Pancreas (tissue), 10 donors: ENCODE data around the gene CLDN15. TPM values are rescaled to one million over a fixed set of nuclear protein-coding genes. Genes with fewer than 3 reads are reported as not detected.
"Not testable (repeated sequence)": the region's sequence is repeated elsewhere in the genome, so short reads cannot be mapped to it uniquely, and the experiment has no call there.

ENCODE experiments used
- ATAC-seq, 4 donors: fragments of 200-7000 bp; cut with Tn5 transposase; one replicate each; pipeline versions ENCODE4 v1.8.0 to v1.9.1; 2020; ENCODE audit warnings: mild to moderate bottlenecking in 4 of 4, moderate library complexity in 4 of 4
- DNase-seq, 6 donors: peaks; one replicate each; pipeline ENCODE4 v3.0.0-alpha.2; 2020
- FAIRE-seq: peaks from 2 replicates; lab custom pipeline; 2012; peaks lifted over from hg19 to GRCh38; lab: Jason Lieb, UNC
- H3K27ac ChIP-seq, 4 donors: fragments of 200-600 bp; sonication (generic); 1 replicate in 3 of 4; 2 replicates in 1 of 4; pipeline versions ENCODE4 v1.5.0 to v1.8.0; 2020
- H3K27me3 ChIP-seq, 4 donors: fragments of 200-600 bp; one replicate each; pipeline ENCODE4 v1.8.0; 2021
- H3K36me3 ChIP-seq, 3 donors: fragments of 200-600 bp; sonication (generic) in 1 of 3; one replicate each; pipeline versions ENCODE4 v1.5.0 to v1.8.0; 2020 to 2021
- H3K4me1 ChIP-seq, 3 donors: fragments of 200-600 bp; one replicate each; pipeline ENCODE4 v1.8.0; 2021
- H3K4me3 ChIP-seq, 4 donors: fragments of 200-600 bp; sonication (generic) in 2 of 4; one replicate each; pipeline versions ENCODE4 v1.5.0 to v1.8.0; 2020 to 2021
- H3K9me3 ChIP-seq, 4 donors: fragments of 200-600 bp; one replicate each; pipeline ENCODE4 v1.8.0; 2021
- WGBS, 2 donors: extraction: QIAGEN DNeasy Blood & Tissue Kit; methylation state at CpG; one replicate each; pipeline ENCODE4 v1.1.7; 2013; 5-methylcytosine and 5-hydroxymethylcytosine counted together
- intact Hi-C, 3 donors: fragments of 100-400 bp; cut with DNase I; formaldehyde crosslinking; loops; one replicate each; pipeline versions ENCODE4 v1.11.1 to v1.14.2; 2022
- polyA plus RNA-seq, 2 donors: library from polyadenylated mRNA; stranded (reverse); fragments of 200-250 nt; gene quantifications; one replicate each; pipeline ENCODE4 v1.2.3, GENCODE V29; 2013
- total RNA-seq, 6 donors: library from RNA; stranded (reverse); fragmentation: NEBNext Ultra II Directional in 4 of 6; extraction: Animal tissue kit (Norgen Biotek cat#: 25700) in 4 of 6; gene quantifications; one replicate each; pipeline versions ENCODE4 v1.2.1 to v1.2.4, GENCODE V29; 2021 to 2023
- TF ChIP-seq, protein P1 (sequence below), 4 donors: fragments of 200-600 bp; sonication (generic) in 3 of 4; IDR thresholded peaks; one replicate each; pipeline versions ENCODE4 v1.5.0 to v1.8.0; 2021; ENCODE audit warnings: antibody characterized with exemption in 4 of 4
- donor health status: healthy with polysubstance abuse.
- donor health status: DM: no; HTN: no; CAD: no; lungs with moderate emphysema.
- donor health status: DM: no; HTN: no; CAD: no.
- donor health status: control.
- donor health status: control.
- donor health status: Bipolar disorder and iron deficiency.
- donor health status: DM: yes; HTN: yes; CAD: no.
- donor health status: DM: no; HTN: no; CAD: no.
- donor health status: DM: no; HTN: no; CAD: no.
- donor health status: DM: yes; HTN: yes; CAD: no.

CLDN15 gene
- total and polyA plus RNA-seq, 8 donors, result 2.2 to 15.2 (median 2.9) TPM

DNA sequence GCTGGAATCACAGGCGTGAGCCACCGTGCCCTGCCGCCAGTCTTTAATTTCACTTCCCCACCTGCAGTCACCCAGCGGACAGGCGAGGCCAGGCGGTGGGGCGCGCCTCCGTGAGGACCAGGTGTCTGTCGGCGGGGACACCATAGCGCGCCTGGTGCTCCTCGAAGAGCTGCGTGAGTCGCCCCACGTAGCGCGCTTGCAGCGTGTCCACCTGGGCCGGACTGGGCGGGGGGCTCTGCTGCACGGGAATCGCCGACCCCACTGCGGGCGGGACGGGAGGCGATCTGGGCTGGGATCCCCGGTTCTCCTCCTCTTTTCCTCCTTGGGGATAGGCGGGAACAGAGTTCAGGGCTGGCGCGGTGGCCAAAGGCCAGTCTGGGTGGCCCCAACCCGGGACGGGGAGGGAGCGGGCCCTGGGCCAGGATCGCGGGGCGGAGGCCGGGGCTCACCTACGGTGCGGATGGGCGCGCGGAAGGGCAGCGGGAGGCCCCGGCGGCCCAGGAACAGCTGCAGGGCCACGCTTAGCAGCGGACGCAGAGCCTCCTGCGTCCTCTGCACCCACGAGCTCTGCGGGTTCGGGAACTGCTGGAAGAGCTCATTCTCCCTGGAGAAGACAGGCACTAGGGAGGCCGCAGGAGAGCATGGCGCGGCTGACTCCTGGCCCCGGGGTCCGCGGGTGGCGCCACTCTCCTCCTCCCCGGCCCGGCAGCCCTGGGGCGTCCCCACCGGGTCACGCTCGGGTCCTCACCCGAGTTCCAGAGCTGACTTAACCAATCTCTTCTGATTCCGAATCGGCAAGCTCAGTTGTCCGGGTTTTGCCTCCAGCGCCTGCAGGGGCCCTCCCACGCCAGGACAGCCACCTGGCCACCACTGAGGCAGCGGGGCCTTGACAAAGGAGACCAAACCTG, 35.7 kb downstream of the CLDN15 start:
- TF ChIP-seq, protein P1, sequence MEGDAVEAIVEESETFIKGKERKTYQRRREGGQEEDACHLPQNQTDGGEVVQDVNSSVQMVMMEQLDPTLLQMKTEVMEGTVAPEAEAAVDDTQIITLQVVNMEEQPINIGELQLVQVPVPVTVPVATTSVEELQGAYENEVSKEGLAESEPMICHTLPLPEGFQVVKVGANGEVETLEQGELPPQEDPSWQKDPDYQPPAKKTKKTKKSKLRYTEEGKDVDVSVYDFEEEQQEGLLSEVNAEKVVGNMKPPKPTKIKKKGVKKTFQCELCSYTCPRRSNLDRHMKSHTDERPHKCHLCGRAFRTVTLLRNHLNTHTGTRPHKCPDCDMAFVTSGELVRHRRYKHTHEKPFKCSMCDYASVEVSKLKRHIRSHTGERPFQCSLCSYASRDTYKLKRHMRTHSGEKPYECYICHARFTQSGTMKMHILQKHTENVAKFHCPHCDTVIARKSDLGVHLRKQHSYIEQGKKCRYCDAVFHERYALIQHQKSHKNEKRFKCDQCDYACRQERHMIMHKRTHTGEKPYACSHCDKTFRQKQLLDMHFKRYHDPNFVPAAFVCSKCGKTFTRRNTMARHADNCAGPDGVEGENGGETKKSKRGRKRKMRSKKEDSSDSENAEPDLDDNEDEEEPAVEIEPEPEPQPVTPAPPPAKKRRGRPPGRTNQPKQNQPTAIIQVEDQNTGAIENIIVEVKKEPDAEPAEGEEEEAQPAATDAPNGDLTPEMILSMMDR (IDR thresholded peaks at IDR 0.05), result no peak
- H3K27me3 ChIP-seq, result peaks cover 0 to 2% (median 0%) of the 10 kb centered on the region in 4 donors
- peaks cover 0 to 3% (median 0%) of the 10 kb centered on the region in 3 donors for H3K4me1 ChIP-seq
- ATAC-seq (peak; percentile 60 to 84 (median 70)), FAIRE-seq (no peak), DNase-seq (peak in 1 of 6 donors; percentile 70)
- no peak overlapping the region for H3K27ac ChIP-seq
- no peaks in the 10 kb centered on the region for H3K9me3 ChIP-seq
- no peaks in the 10 kb centered on the region for H3K36me3 ChIP-seq
- WGBS, 2 donors, result 11 to 17% methylated on average over 58 to 75 of the region's 75 CpGs
- intact Hi-C loops, result no loop called here
- H3K4me3 ChIP-seq, result peak overlapping the region in 2 of 4 donors; percentile 18 to 39

DNA sequence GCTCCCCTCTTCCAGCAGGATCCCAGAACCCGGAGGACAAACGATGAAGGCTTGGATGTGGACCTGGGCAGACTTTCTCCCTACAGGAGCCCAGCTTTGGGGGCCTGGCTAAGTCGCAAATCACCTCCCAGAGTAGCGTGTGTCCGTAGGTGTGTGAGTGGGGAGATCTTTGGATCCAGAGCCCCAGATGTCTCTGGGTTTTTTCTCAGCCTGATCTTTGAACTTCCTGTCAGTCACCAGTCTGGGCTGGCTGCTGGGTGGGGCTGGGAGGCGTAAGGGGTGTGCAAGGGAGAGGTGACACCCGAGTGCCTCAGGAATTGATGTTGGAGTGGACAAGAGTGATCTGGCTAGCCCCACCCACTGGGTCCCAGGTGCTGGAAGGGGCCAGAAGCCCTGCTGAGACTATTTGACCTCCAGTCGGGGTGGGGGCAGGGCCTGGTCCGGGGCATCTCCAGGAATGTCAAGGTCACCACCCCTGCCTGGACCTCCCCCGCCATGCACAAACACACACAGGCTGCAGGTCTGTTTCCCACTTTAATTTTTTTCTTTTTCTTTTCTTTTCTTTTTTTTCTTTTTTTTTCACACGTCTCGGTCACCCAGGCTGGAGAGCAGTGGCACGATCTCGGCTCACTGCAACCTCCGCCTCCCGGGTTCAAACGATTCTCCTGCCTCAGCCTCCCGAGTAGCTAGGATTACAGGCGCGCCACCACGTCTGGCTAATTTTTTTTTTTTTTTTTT, 36.6 kb downstream of the CLDN15 start, which contains the start of gene MOGAT3:
TSS of gene MOGAT3 (minus strand) at position 175 of the 738 bp plus-strand sequence. CDS start 182 bp downstream, outside the sequence.
- no peaks in the 10 kb centered on the region for H3K9me3 ChIP-seq
- peak within 1 kb of the TSS in 2 of 4 donors; percentile 18 to 39 for H3K4me3 ChIP-seq
- FAIRE-seq (no peak), ATAC-seq (peak in 3 of 4 donors; percentile 21 to 48 (median 22)), DNase-seq (no peak)
- WGBS, 2 donors, result 29 to 33% methylated on average over 9 to 21 of the region's 21 CpGs
- no peak within 1 kb of the TSS for H3K27ac ChIP-seq
- H3K27me3 ChIP-seq, result peaks cover 0 to 2% (median 0%) of the 10 kb centered on the region in 4 donors
- TF ChIP-seq, protein P1 (IDR thresholded peaks at IDR 0.05), result no peak
- H3K4me1 ChIP-seq, result peaks cover 0 to 3% (median 0%) of the 10 kb centered on the region in 3 donors
- intact Hi-C loops, result no loop called here
- H3K36me3 ChIP-seq, result no peaks in the 10 kb centered on the region

DNA sequence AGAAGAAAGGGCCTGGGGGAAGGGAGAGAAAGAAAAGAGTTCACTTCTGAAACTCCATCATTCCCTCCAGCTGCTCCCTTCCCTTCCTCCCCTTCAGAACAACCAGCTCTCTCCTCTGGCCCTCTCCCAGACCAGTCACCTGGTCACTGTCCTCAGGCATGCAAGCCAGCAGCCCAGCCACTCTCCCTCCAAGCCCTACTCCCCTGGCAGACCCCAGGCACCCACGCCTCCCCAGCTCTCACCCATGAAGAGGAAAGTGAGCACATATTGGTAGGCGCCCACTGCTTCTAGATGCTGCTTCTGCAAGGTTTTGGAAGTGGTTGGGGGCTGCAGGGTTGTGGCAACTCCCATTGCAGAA, 37.1 kb downstream of the CLDN15 start:
- intact Hi-C loops, result no loop called here
- DNase-seq (no peak), ATAC-seq (no peak), FAIRE-seq (no peak)
- H3K36me3 ChIP-seq, result no peaks in the 10 kb centered on the region
- peaks cover 0 to 3% (median 0%) of the 10 kb centered on the region in 3 donors for H3K4me1 ChIP-seq
- 89% methylated on average over 2 of the region's 2 CpGs for WGBS, 2 donors
- no peaks in the 10 kb centered on the region for H3K9me3 ChIP-seq
- peaks cover 0 to 2% (median 0%) of the 10 kb centered on the region in 4 donors for H3K27me3 ChIP-seq
- H3K4me3 ChIP-seq, result no peak overlapping the region
- no peak overlapping the region for H3K27ac ChIP-seq
- TF ChIP-seq, protein P1 (IDR thresholded peaks at IDR 0.05), result no peak

DNA sequence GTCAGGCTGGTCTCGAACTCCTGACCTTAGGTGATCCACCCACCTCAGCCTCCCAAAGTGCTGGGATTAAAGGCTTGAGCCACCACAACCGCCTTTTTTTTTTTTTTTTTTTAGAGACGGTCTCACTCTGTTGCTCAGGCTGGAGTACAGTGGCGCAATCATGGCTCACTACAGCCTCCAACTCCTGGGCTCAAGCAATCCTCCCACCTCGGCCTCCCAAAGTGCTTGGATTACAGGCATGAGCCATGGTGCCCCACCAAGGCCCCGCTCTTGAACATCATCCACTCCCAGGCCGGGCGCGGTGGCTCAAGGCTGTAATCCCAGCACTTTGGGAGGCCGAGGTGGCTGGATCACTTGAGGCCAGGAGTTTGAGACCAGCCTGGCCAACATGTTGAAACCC, 38.1 kb downstream of the CLDN15 start:
- DNase-seq, ATAC-seq, H3K4me3 ChIP-seq, H3K4me1 ChIP-seq, H3K27ac ChIP-seq, H3K9me3 ChIP-seq, FAIRE-seq, H3K27me3 ChIP-seq, H3K36me3 ChIP-seq: not testable (repeated sequence)
- 89 to 95% methylated on average over 10 of the region's 10 CpGs for WGBS, 2 donors
- intact Hi-C loops, result loop anchor here in 2 of 3 donors (10.0 kb wide), 1 partner anchor 55 kb away; no protein-coding TSS in a partner anchor

DNA sequence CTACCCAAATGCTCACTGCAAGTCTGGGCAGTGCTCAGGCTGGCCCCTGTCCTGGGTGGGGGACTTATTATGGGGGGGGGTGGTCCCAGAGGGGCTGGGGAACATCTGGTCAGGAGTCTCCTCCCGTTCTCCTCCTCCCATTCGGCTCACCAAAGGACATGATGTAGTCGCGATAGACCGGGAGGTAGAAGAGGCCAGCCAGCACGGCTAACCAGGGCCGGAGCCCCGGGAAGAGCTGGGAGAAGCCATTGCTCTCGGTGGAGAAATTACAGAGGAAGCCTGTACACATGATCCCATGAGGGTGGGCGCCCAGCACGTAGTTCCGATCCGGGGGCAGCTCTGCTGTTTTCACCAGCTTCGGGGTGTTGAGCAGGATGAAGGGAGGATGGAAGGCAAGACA, 39.1 kb downstream of the CLDN15 start:
- TF ChIP-seq, protein P1 (IDR thresholded peaks at IDR 0.05), result no peak
- FAIRE-seq, result no peak
- peaks cover 0 to 2% (median 0%) of the 10 kb centered on the region in 4 donors for H3K27me3 ChIP-seq

More for the DNA sequence above, 39.1 kb downstream of the CLDN15 start:
- H3K36me3 ChIP-seq, result no peaks in the 10 kb centered on the region
- no peak overlapping the region for H3K4me3 ChIP-seq
- DNase-seq (no peak), ATAC-seq (no peak)
- intact Hi-C loops, result loop anchor here in 2 of 3 donors (10.0 kb wide), 1 partner anchor 54 kb away; no protein-coding TSS in a partner anchor
- 64 to 68% methylated on average over 14 of the region's 14 CpGs for WGBS, 2 donors
- H3K27ac ChIP-seq, result no peak overlapping the region
- peaks cover 0 to 3% (median 0%) of the 10 kb centered on the region in 3 donors for H3K4me1 ChIP-seq
- H3K9me3 ChIP-seq, result no peaks in the 10 kb centered on the region
